Muscle layer of duodenum (tissue), 2 donors: Measurements from ENCODE around the gene OXCT1.

Source experiments
- H3K27ac ChIP-seq: one replicate; pipeline ENCODE4 v1.7.0; 2013; ENCODE audit warnings: mild to moderate bottlenecking, low read length
- H3K27me3 ChIP-seq: one replicate; pipeline ENCODE4 v1.7.0; 2013; ENCODE audit warnings: low read depth, mild to moderate bottlenecking, control low read depth, low read length
- H3K36me3 ChIP-seq, 2 donors: one replicate each; pipeline ENCODE4 v1.7.0; 2013; ENCODE audit warnings: low read length in 2 of 2, control low read depth in 1 of 2, mild to moderate bottlenecking in 1 of 2; ENCODE audit not compliant: insufficient read depth in 2 of 2, control insufficient read depth in 1 of 2
- H3K4me1 ChIP-seq, 2 donors: one replicate each; pipeline ENCODE4 v1.7.0; 2013; ENCODE audit warnings: low read length in 2 of 2, mild to moderate bottlenecking in 2 of 2, control low read depth in 1 of 2, moderate library complexity in 1 of 2; ENCODE audit not compliant: insufficient read depth in 2 of 2, control insufficient read depth in 1 of 2
- H3K4me3 ChIP-seq, 2 donors: one replicate each; pipeline ENCODE4 v1.7.0; 2013; ENCODE audit warnings: low read length in 2 of 2, low read depth in 1 of 2, mild to moderate bottlenecking in 1 of 2
- H3K9me3 ChIP-seq, 2 donors: one replicate each; pipeline ENCODE4 v1.7.0; 2013; ENCODE audit warnings: low read length in 2 of 2, control low read depth in 1 of 2, mild to moderate bottlenecking in 1 of 2; ENCODE audit not compliant: control insufficient read depth in 1 of 2
- donor health status: healthy.

Gene OXCT1

GRCh38 chr5:41885286-41885685 lies 15.1 kb upstream of the OXCT1 start:
- Histone ChIP-seq H3K4me3 (no peak overlapping the region), H3K9me3 (no peaks in the 10 kb centered on the region), H3K4me1 (no peaks in the 10 kb centered on the region), H3K27ac (no peak overlapping the region), H3K36me3 (no peaks in the 10 kb centered on the region), H3K27me3 (no peaks in the 10 kb centered on the region)

- Histone ChIP-seq H3K4me1 (no peaks in the 10 kb centered on the region), H3K4me3 (no peak overlapping the region), H3K27ac (no peak overlapping the region), H3K36me3 (no peaks in the 10 kb centered on the region), H3K27me3 (no peaks in the 10 kb centered on the region), H3K9me3 (no peaks in the 10 kb centered on the region)
These were observed 13.7 kb upstream of the OXCT1 start for GRCh38 chr5:41883936-41884335.

DNA sequence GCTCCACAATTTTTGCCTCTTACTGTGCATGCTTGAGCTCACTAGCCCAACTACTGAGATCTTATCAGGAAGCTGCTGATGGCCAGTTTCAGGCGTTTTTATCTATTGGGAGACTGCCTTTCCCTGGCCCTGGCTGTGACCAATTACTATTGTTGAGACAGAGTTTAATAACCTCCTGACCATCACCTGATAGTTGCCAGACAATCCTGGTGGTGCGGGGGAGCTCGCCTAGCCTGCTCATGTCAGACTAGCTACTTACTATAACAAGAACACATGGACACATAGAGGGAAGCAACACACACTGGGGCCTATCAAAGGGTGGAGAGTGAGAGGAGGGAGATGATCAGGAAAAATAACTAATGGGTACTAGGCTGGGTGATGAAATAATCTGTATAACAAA lies 13.0 kb upstream of the OXCT1 start:
- H3K27me3 ChIP-seq = no peaks in the 10 kb centered on the region
- no peak overlapping the region for H3K4me3 ChIP-seq
- no peak overlapping the region for H3K27ac ChIP-seq
- H3K36me3 ChIP-seq = no peaks in the 10 kb centered on the region
- H3K9me3 ChIP-seq = no peaks in the 10 kb centered on the region
- no peaks in the 10 kb centered on the region for H3K4me1 ChIP-seq

GRCh38 chr5:41882765-41883164 lies 12.5 kb upstream of the OXCT1 start:
- Histone ChIP-seq H3K27ac (no peak overlapping the region), H3K4me1 (no peaks in the 10 kb centered on the region), H3K4me3 (no peak overlapping the region), H3K36me3 (no peaks in the 10 kb centered on the region), H3K9me3 (no peaks in the 10 kb centered on the region), H3K27me3 (no peaks in the 10 kb centered on the region)

DNA sequence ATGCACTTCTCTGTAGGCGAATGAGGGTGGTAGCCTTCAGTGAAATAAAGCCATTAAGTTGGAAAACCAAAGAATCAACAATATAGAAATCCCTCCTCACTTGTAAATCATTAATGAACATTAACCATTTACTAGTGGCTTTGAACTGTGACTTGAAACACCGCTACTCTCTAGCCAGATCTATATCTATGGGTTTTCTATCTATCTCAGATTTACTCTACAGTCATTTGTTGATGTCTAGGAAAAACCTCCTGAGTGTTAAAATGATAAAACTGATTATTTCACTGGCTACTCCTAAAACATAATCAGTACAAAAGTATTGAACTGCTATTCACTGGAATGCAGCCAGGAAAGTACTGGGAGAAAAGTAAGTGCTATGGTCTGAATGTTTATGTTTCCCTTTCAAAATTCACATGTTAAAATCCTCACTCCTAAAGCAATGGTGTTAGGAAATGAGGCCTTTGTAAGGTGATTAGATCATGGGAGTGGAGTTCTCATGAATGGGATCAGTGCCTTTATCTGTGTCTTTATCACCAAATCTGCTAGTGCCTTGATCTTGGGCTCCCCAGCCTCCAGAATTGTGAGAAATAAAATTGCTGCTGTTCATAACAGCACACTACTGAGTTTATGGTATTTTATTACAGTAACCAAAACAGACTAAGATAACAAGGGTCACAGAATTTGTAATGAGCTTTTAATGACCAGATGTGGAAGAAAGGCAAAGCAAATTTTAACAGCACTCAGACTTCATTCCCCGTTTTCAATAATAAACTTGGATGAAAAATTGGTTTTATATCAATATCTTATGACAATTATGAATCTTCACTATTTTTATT lies 8.6 kb upstream of the OXCT1 start:
- no peaks in the 10 kb centered on the region for H3K36me3 ChIP-seq
- no peak overlapping the region for H3K4me3 ChIP-seq
- no peak overlapping the region for H3K27ac ChIP-seq
- H3K9me3 ChIP-seq = no peaks in the 10 kb centered on the region
- no peaks in the 10 kb centered on the region for H3K4me1 ChIP-seq
- no peaks in the 10 kb centered on the region for H3K27me3 ChIP-seq

DNA sequence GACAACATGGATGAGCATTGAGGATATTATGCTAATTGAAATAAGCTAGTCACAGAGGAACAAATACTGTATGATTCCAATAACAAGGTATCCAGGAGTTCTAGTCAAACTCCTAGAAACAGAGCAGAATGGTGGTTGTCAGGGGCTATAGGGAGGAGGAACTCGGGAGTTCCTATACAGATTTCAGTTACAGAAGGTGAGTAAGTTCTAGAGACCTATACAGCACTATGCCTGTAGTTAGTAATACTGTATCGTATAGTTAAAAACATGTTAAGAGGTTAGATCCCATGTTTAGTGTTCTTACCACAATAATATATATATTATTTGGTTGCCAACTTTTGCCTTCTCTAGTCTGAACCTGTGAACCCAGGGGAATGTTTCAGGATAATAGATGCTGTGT lies 7.9 kb upstream of the OXCT1 start:
- H3K4me1 ChIP-seq = no peaks in the 10 kb centered on the region

GRCh38 chr5:41877408-41877807 lies 7.2 kb upstream of the OXCT1 start:
- H3K4me1 ChIP-seq = no peaks in the 10 kb centered on the region
- no peak overlapping the region for H3K27ac ChIP-seq

More for the DNA sequence above, 7.9 kb upstream of the OXCT1 start:
- no peak overlapping the region for H3K4me3 ChIP-seq
- H3K9me3 ChIP-seq = no peaks in the 10 kb centered on the region
- H3K27ac ChIP-seq = no peak overlapping the region
- no peaks in the 10 kb centered on the region for H3K36me3 ChIP-seq
- H3K27me3 ChIP-seq = no peaks in the 10 kb centered on the region

DNA sequence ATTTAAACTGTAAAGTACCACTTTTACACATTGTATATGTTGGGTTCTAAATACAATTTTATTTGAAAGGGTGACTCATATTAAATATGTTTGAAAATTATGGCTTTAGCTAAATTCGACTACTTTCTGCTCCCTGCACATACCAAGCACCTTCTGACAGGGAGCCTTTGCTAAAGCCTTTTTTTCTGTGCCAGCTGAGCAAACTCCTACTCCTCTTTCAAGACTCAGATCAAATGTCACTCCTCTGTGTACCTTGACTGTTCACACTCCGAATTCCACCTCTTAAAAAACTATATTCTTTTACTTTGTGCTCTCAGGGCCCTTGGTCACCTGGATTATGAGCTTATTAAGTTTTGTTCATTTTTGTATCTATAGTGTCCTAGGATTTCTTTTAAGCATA lies 6.5 kb upstream of the OXCT1 start:
- Histone ChIP-seq H3K27me3 (no peaks in the 10 kb centered on the region), H3K27ac (no peak overlapping the region), H3K4me1 (no peaks in the 10 kb centered on the region), H3K36me3 (no peaks in the 10 kb centered on the region), H3K4me3 (no peak overlapping the region), H3K9me3 (no peaks in the 10 kb centered on the region)

More at GRCh38 chr5:41877408-41877807, 7.2 kb upstream of the OXCT1 start:
- no peak overlapping the region for H3K4me3 ChIP-seq
- no peaks in the 10 kb centered on the region for H3K36me3 ChIP-seq
- no peaks in the 10 kb centered on the region for H3K9me3 ChIP-seq
- H3K27me3 ChIP-seq = no peaks in the 10 kb centered on the region

- Histone ChIP-seq H3K9me3 (no peaks in the 10 kb centered on the region), H3K4me1 (peaks cover 0 to 10% of the 10 kb centered on the region in 2 donors), H3K27ac (no peak overlapping the region), H3K36me3 (no peaks in the 10 kb centered on the region), H3K4me3 (no peak overlapping the region), H3K27me3 (no peaks in the 10 kb centered on the region)
These were observed 4.9 kb upstream of the OXCT1 start for GRCh38 chr5:41875121-41875520.

GRCh38 chr5:41874512-41875060 lies 4.4 kb upstream of the OXCT1 start:
- no peaks in the 10 kb centered on the region for H3K9me3 ChIP-seq
- H3K36me3 ChIP-seq = no peaks in the 10 kb centered on the region
- no peaks in the 10 kb centered on the region for H3K27me3 ChIP-seq

DNA sequence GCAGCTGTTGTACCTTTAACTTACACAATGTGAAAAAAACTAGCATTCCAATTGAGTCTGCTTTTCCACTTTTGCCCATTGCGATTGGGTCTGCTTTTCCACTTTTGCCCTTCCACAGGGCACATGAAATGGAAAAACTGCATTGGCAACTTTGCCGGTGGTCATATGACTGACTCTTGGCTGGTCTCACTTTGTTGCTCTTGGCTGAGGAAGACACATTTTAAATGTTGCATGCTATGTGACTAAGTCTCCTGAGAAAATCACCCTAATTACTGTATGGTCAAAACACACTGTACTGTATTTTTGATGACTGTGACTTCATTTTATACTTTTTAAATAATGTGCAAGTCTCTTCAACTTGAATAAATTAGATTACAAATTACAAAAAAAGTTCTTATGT lies 1.6 kb upstream of the OXCT1 start:
- no peaks in the 10 kb centered on the region for H3K27me3 ChIP-seq
- no peaks in the 10 kb centered on the region for H3K9me3 ChIP-seq
- no peaks in the 10 kb centered on the region for H3K36me3 ChIP-seq
- H3K4me3 ChIP-seq = no peak overlapping the region
- H3K4me1 ChIP-seq = peaks cover 4 to 19% of the 10 kb centered on the region in 2 donors
- H3K27ac ChIP-seq = no peak overlapping the region

More at GRCh38 chr5:41874512-41875060, 4.4 kb upstream of the OXCT1 start:
- Histone ChIP-seq H3K27ac (no peak overlapping the region), H3K4me1 (peaks cover 0 to 10% of the 10 kb centered on the region in 2 donors), H3K4me3 (no peak overlapping the region)
